Gastrocnemius medialis (tissue), 4 donors: ENCODE measurements around the gene MSMO1. TPM values are rescaled to one million over a fixed set of nuclear protein-coding genes. Genes with fewer than 3 reads are reported as not detected.

Experiments
- ATAC-seq, 2 donors: fragments of 150-250 bp; one replicate each; pipeline ENCODE4 v1.9.1; 2016
- DNase-seq, 2 donors: peaks; one replicate each; pipeline ENCODE4 v3.0.0-alpha.2; 2019
- H3K27ac ChIP-seq, 4 donors: fragments of 200-600 bp; sonication (generic); 1 replicate in 1 of 4; 2 replicates in 3 of 4; pipeline ENCODE4 v1.5.1; 2016 to 2018; ENCODE audit warnings: mild to moderate bottlenecking in 2 of 4, moderate library complexity in 1 of 4
- H3K27me3 ChIP-seq, 3 donors: fragments of 200-600 bp; sonication (generic) in 2 of 3; 1 replicate in 1 of 3; 2 replicates in 2 of 3; pipeline versions ENCODE4 v1.5.1 to v1.6.0; 2016 to 2019; ENCODE audit warnings: mild to moderate bottlenecking in 1 of 3, moderate library complexity in 1 of 3
- H3K36me3 ChIP-seq, 2 donors: fragments of 200-600 bp; sonication (generic) in 1 of 2; one replicate each; pipeline ENCODE4 v1.5.1; 2017 to 2018
- H3K4me1 ChIP-seq, 2 donors: fragments of 200-600 bp; sonication (generic) in 1 of 2; one replicate each; pipeline ENCODE4 v1.5.1; 2016 to 2017; ENCODE audit warnings: mild to moderate bottlenecking in 2 of 2
- H3K4me3 ChIP-seq, 4 donors: fragments of 200-600 bp; sonication (generic) in 3 of 4; 1 replicate in 1 of 4; 2 replicates in 3 of 4; pipeline ENCODE4 v1.5.1; 2016 to 2019; ENCODE audit warnings: mild to moderate bottlenecking in 2 of 4
- H3K9me3 ChIP-seq, 3 donors: fragments of 200-600 bp; sonication (generic) in 2 of 3; 1 replicate in 1 of 3; 2 replicates in 2 of 3; pipeline ENCODE4 v1.5.1; 2016 to 2019
- POLR2A ChIP-seq, 2 donors: fragments of 450-650 bp; IDR thresholded peaks; one replicate each; pipeline ENCODE4 v1.6.1; 2017; ENCODE audit warnings: antibody characterized with exemption in 2 of 2, mild to moderate bottlenecking in 2 of 2, moderate library complexity in 2 of 2
- in situ Hi-C, 4 donors: fragments of 200-750 bp; cut with MboI; loops; one replicate each; pipeline versions ENCODE4 v1.15.0 to v1.8.0; 2017; ENCODE audit warnings: low sequenced_read_pairs in 4 of 4
- intact Hi-C: fragments of 100-400 bp; cut with DNase I; formaldehyde crosslinking; loops from one replicate; pipeline ENCODE4 v1.15.1; 2023; ENCODE audit warnings: low total_unique reads
- total RNA-seq, 4 donors: library from RNA; depleted of rRNA; stranded (reverse); fragments of >200 nt; gene quantifications; one replicate each; pipeline versions ENCODE4 v1.1.0 to v1.2.3, GENCODE V29; 2016
- TF ChIP-seq, protein P1 (sequence below), 5 experiments: fragments of 450-650 bp in 3 of 5; fragments of 200-600 bp in 2 of 5; sonication (generic) in 2 of 5; IDR thresholded peaks in 4 of 5; conservative IDR thresholded peaks in 1 of 5; 1 replicate in 4 of 5; 2 replicates in 1 of 5; pipeline ENCODE4 v1.5.1; 2016 to 2019; ENCODE audit warnings: antibody characterized with exemption in 5 of 5, mild to moderate bottlenecking in 3 of 5, moderate library complexity in 3 of 5

The MSMO1 gene
- total RNA-seq, 4 donors from 2014 or later = 3.9 to 7.7 (median 4.1) TPM

- no peak overlapping the region for H3K27ac ChIP-seq
- H3K4me1 ChIP-seq = no peaks in the 10 kb centered on the region
- H3K4me3 ChIP-seq = no peak overlapping the region
- TF ChIP-seq POLR2A (IDR thresholded peaks at IDR 0.05) = no peak
- TF ChIP-seq, protein P1, sequence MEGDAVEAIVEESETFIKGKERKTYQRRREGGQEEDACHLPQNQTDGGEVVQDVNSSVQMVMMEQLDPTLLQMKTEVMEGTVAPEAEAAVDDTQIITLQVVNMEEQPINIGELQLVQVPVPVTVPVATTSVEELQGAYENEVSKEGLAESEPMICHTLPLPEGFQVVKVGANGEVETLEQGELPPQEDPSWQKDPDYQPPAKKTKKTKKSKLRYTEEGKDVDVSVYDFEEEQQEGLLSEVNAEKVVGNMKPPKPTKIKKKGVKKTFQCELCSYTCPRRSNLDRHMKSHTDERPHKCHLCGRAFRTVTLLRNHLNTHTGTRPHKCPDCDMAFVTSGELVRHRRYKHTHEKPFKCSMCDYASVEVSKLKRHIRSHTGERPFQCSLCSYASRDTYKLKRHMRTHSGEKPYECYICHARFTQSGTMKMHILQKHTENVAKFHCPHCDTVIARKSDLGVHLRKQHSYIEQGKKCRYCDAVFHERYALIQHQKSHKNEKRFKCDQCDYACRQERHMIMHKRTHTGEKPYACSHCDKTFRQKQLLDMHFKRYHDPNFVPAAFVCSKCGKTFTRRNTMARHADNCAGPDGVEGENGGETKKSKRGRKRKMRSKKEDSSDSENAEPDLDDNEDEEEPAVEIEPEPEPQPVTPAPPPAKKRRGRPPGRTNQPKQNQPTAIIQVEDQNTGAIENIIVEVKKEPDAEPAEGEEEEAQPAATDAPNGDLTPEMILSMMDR (IDR thresholded peaks at IDR 0.05 in 4 of 5, conservative IDR thresholded peaks at IDR 0.05 in 1 of 5) = no peak
- H3K36me3 ChIP-seq = peaks cover 0 to 6% of the 10 kb centered on the region in 2 donors
- H3K27me3 ChIP-seq = no peaks in the 10 kb centered on the region
- in situ Hi-C loops (no loop called here), intact Hi-C loops (no loop called here)
- no peaks in the 10 kb centered on the region for H3K9me3 ChIP-seq
- ATAC-seq (no peak), DNase-seq (no peak)
Measured at GRCh38 chr4:165308166-165308565, 19.3 kb upstream of the MSMO1 start.

- Histone ChIP-seq H3K27me3 (no peaks in the 10 kb centered on the region), H3K4me1 (no peaks in the 10 kb centered on the region)
- in situ Hi-C loops = no loop called here
Measured at GRCh38 chr4:165308606-165309005, 18.9 kb upstream of the MSMO1 start.

GRCh38 chr4:165309456-165309855 lies 18.0 kb upstream of the MSMO1 start:
- Histone ChIP-seq H3K27me3 (no peaks in the 10 kb centered on the region), H3K4me1 (no peaks in the 10 kb centered on the region), H3K27ac (no peak overlapping the region), H3K4me3 (no peak overlapping the region), H3K36me3 (peaks cover 0 to 6% of the 10 kb centered on the region in 2 donors), H3K9me3 (no peaks in the 10 kb centered on the region)
- ATAC-seq (no peak), DNase-seq (no peak)
- in situ Hi-C loops = no loop called here
- no peak for TF ChIP-seq POLR2A (IDR thresholded peaks at IDR 0.05)
- TF ChIP-seq, protein P1 (IDR thresholded peaks at IDR 0.05 in 4 of 5, conservative IDR thresholded peaks at IDR 0.05 in 1 of 5) = no peak
- intact Hi-C loops = no loop called here

More at GRCh38 chr4:165308606-165309005, 18.9 kb upstream of the MSMO1 start:
- Histone ChIP-seq H3K9me3 (no peaks in the 10 kb centered on the region), H3K36me3 (peaks cover 0 to 6% of the 10 kb centered on the region in 2 donors), H3K4me3 (no peak overlapping the region), H3K27ac (no peak overlapping the region)
- intact Hi-C loops = no loop called here
- DNase-seq (no peak), ATAC-seq (no peak)
- no peak for TF ChIP-seq POLR2A (IDR thresholded peaks at IDR 0.05)
- TF ChIP-seq, protein P1 (IDR thresholded peaks at IDR 0.05 in 4 of 5, conservative IDR thresholded peaks at IDR 0.05 in 1 of 5) = no peak

DNA sequence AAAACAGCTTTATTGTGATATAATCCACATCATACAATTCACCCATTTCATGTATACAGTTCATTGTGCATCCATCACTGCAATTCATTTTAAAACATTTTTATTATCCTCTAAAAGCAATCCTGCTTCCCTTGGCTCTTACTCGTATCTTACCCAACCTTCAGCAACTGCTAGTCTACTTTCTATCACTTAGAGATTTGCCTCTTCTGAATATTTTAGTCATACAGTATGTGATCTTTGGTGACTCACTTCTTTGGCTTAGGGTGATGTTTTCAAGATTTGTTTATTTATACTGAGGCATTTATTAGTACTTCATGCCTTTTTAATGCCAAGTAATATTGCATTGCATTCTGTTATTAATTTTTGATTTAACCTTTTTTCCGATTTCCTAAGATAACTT lies 15.0 kb upstream of the MSMO1 start:
- peaks cover 0 to 6% of the 10 kb centered on the region in 2 donors for H3K36me3 ChIP-seq
- no peaks in the 10 kb centered on the region for H3K9me3 ChIP-seq
- DNase-seq = no peak
- no peaks in the 10 kb centered on the region for H3K27me3 ChIP-seq
- H3K4me3 ChIP-seq = no peak overlapping the region
- no peak overlapping the region for H3K27ac ChIP-seq
- no peak for TF ChIP-seq POLR2A (IDR thresholded peaks at IDR 0.05)
- TF ChIP-seq, protein P1 (IDR thresholded peaks at IDR 0.05 in 4 of 5, conservative IDR thresholded peaks at IDR 0.05 in 1 of 5) = no peak
- intact Hi-C loops (no loop called here), in situ Hi-C loops (loop anchor here in 1 of 4 donors (10.0 kb wide), 1 partner anchor 188 kb away; no protein-coding TSS in a partner anchor)
- no peaks in the 10 kb centered on the region for H3K4me1 ChIP-seq
- ATAC-seq = no peak

DNA sequence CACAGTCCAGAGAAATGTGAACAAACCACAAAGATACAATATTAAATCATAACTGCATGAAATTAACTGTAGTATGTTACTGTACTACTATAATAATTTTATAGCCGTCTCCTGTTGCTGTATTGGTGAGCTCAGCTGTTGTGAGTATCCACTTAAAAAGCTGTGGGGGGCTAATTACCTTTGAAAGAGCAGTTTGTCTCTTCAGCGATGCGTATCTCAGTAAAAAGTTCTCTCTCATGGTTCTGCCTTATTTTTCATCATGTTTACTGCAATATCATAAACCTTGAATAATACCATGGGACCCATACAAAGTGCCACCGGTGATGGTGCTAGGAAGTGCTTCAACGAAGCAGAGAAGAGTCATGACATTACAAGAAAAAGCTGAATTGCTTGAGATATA lies 8.4 kb upstream of the MSMO1 start:
- ATAC-seq (no peak), DNase-seq (no peak)
- H3K27me3 ChIP-seq = no peaks in the 10 kb centered on the region
- intact Hi-C loops (no loop called here), in situ Hi-C loops (loop anchor here in 1 of 4 donors (10.0 kb wide), 1 partner anchor 194 kb away; no protein-coding TSS in a partner anchor)
- no peak overlapping the region for H3K4me3 ChIP-seq
- TF ChIP-seq, protein P1 (IDR thresholded peaks at IDR 0.05 in 4 of 5, conservative IDR thresholded peaks at IDR 0.05 in 1 of 5) = no peak
- H3K9me3 ChIP-seq = no peaks in the 10 kb centered on the region
- H3K4me1 ChIP-seq = no peaks in the 10 kb centered on the region
- H3K27ac ChIP-seq = no peak overlapping the region
- H3K36me3 ChIP-seq = no peaks in the 10 kb centered on the region
